Measurements from ENCODE around the gene MYLK2. TPM values are rescaled to one million over a fixed set of nuclear protein-coding genes. Genes with fewer than 3 reads are reported as not detected.

MYLK2 gene
- total RNA-seq, 1 donor from 2014 or later = 0.27 TPM

DNA sequence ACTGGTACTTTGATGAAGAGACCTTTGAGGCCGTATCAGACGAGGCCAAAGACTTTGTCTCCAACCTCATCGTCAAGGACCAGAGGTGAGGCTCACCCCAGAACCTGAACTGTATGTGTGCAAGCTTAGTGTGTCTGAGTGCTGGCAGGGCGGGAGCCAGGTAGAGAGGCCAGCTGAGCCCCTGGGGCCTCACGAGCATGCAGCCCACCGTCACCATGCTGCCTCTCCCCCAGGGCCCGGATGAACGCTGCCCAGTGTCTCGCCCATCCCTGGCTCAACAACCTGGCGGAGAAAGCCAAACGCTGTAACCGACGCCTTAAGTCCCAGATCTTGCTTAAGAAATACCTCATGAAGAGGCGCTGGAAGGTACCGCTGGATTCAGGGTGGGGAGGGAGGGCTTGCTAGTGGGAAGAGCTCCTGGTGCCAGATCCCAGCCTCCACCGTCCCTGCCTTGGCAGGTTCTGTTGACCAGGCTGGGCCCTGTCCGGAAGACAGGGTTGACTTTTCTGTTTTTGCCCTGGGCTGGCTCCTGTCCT lies 12.7 kb downstream of the MYLK2 start:
- ATAC-seq = no peak
- intact Hi-C loops (cut with DNase I) = no loop called here
- no peak for DNase-seq (ENCODE audit: low spot score)

- ATAC-seq (peak; percentile 47), DNase-seq (ENCODE audit: low spot score) (peak; percentile 84)
- intact Hi-C loops (cut with DNase I) = no loop called here
Observed at GRCh38 chr20:31833130-31833930, 14.2 kb downstream of the MYLK2 start.

DNA sequence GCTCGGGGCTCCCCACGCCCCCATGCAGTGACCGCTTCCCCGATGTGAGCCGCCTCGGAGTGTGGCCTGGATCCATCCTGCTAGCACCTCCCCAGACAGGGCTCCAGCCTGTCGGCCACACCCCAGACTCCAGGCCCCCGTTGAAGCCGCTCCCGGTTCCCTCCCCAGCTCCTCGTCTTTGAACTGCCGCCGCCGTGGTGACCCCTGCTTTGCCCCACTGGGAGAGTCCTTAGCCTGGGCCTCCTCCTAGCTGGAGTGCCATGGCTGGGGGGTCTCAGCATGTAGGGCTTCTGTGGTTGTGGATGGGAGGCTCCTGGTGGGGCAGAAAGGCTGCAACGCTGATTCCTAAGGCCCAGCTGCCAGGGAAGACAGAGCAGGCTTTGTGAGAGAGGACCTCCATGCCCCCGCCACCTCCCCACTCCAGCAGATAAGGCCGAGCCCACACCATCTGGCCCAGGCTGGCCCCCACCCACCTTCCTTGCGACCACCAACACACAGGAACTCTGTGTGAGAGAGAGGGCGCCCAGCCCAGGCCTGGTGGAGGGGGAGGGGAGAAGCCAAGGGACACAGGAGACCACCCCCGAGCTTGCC lies 14.9 kb downstream of the MYLK2 start:
- peak; percentile 48 for ATAC-seq
- intact Hi-C loops (cut with DNase I) = no loop called here
- DNase-seq (ENCODE audit: low spot score) = no peak

- ATAC-seq (no peak), DNase-seq (ENCODE audit: low spot score) (no peak)
- intact Hi-C loops (cut with DNase I) = no loop called here
Observed at GRCh38 chr20:31835554-31835953, 16.4 kb downstream of the MYLK2 start.

DNA sequence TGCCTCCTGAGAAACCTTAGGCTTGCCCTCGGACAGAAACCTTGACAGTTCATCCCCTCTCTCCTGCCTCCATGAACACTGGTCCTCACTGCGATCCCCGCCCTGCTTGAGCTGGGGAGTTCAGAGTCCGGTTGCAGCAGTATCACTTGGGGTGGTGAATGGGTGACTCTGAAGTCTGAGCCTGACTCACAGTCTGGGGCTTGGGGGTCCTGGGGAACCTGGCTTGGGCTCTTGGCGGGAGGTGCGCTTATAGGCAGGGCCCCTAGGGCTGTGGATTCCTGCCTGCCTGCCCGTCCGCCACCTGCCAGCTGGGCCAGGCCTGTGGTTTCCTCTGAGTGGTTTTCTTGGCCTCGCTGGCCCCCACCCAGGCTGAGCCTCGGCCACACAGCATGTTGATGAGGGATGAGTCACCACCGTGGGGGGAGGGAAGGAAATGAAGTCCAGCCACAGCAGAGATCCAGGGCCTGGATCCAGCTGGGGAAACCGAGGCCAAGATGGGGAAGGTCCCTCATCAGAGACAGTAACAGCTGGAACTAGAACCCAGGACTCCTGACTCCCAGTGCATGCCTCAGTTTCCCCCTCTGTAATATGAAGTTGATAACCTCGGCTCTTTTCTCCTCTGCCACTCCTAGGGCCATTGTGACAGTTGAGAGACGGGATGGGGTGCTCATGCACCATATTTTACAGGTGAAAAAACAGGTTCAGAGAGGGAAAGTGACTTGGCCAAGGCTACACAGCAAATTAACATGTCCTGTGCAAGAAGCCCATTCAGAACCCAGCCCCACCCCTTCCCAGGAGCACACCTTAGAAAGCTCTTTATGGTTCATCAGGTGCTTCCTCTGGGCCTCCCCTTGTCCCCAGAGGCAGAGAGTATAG lies 17.1 kb downstream of the MYLK2 start:
- intact Hi-C loops (cut with DNase I) = no loop called here
- DNase-seq (ENCODE audit: low spot score) = peak; percentile 90
- ATAC-seq = peak; percentile 89

- intact Hi-C loops (cut with DNase I) = no loop called here
- ATAC-seq (no peak), DNase-seq (ENCODE audit: low spot score) (no peak)
Observed at GRCh38 chr20:31836853-31837608, 17.9 kb downstream of the MYLK2 start.

DNA sequence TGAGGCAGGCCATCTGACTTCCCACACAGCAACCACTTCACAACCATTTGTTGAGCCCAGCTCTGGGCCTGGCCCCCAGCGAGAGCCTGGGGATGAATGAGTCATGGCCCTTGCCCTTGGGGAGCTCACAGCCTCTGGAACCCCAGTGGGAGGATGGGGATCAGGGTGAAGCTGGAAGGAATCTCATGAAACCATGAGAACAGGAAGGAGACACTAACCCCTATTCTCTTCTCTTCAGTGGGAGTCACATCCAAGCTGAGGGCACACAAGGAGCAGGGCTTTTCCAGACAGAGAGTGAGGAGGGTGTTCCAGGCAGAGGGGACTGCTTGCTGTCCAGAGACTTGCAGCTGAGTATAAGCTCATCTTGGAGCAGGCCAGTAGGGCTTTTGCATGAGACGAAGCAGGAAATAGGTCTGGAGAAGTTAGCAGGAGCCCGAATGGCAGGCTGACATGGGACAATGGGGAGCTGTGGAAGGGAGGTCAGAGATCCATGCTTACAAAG lies 18.8 kb downstream of the MYLK2 start:
- DNase-seq (ENCODE audit: low spot score) = no peak
- intact Hi-C loops (cut with DNase I) = no loop called here
- ATAC-seq = no peak

GRCh38 chr20:31838646-31839292 lies 19.6 kb downstream of the MYLK2 start:
- no peak for DNase-seq (ENCODE audit: low spot score)
- intact Hi-C loops (cut with DNase I) = no loop called here
- ATAC-seq = no peak

GRCh38 chr20:31839782-31840487 lies 20.8 kb downstream of the MYLK2 start:
- intact Hi-C loops (cut with DNase I) = no loop called here
- DNase-seq (ENCODE audit: low spot score) (no peak), ATAC-seq (no peak)

- intact Hi-C loops (cut with DNase I) = no loop called here
- DNase-seq (ENCODE audit: low spot score) = no peak
- no peak for ATAC-seq
Observed at GRCh38 chr20:31840906-31841816, 22.0 kb downstream of the MYLK2 start.

DNA sequence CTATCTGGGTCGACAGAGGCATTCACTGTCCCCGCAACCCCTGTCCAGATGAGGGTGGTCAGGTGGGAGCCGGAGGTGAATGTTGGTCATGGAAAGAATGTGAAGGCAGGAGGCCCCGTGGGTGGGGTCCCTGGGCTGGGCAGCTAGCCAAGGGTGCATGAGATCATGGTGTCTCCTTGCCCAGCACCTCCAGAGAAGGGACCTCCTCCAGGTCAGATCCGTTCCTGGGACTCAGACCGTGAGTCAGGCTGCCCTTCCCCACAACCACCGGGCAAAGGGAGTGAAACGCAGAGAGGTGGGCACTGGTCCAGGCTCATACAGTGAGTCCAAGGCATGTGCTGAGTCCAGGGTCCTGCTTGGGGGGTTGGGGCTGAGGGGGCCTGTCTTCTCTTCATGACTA lies 22.8 kb downstream of the MYLK2 start:
- peak; percentile 74 for DNase-seq (ENCODE audit: low spot score)

GRCh38 chr20:31842471-31843157 lies 23.5 kb downstream of the MYLK2 start:
- DNase-seq (ENCODE audit: low spot score) (peak; percentile 73), ATAC-seq (peak; percentile 72)
- intact Hi-C loops (cut with DNase I) = no loop called here

More for the DNA sequence above, 22.8 kb downstream of the MYLK2 start:
- intact Hi-C loops (cut with DNase I) = no loop called here
- peak; percentile 7 for ATAC-seq

DNA sequence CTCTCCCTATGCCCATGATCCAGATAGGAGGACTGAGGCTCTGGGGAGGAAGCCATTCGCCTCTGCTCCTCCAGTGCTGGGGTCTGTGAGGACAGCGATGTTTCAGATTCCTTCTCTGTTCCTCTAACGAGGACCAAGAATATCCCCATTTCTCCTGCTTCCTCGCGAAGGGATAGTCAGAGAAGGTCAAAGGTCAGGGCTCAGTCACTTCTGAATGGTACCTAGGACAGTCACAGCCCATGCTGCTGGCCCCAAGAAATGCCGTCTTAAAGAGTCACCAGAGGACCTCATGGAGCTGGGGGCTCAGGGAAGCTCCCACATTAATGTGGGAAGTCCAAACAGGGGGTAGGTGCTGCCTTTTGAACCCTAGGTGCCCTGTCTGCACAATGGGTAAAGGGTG lies 24.1 kb downstream of the MYLK2 start:
- DNase-seq (ENCODE audit: low spot score) (no peak), ATAC-seq (no peak)
- intact Hi-C loops (cut with DNase I) = no loop called here

GRCh38 chr20:31843881-31844280 lies 24.7 kb downstream of the MYLK2 start:
- DNase-seq (ENCODE audit: low spot score) = no peak
- intact Hi-C loops (cut with DNase I) = no loop called here

DNA sequence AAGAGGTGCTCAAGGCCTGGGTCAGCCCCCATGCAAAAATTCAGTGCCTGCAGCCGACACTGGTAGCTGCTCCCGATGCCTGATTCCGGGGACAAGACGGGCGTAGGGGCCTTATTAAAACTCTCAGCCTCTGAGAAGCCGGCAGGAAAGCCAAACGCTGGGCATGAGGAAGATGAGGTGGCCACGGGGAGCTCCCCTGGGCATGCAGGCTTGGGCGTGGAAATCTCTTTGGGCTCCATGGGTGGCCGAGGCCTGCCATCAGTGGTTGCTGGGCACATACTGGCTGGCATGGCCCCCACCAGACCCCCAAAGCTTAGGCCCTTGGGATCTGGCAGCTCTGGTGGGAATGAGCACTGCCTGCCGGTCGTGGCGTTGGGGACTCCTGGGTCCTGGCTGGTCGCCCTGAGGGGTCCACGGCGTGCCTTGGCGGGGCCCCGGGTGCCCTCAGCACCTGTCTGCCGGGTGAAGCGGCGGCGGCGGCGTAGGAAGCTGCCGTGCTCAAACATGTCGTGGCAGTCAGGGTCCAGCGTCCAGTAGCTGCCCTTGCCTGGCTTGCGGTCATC lies 25.7 kb downstream of the MYLK2 start:
- ATAC-seq (no peak), DNase-seq (ENCODE audit: low spot score) (no peak)
- intact Hi-C loops (cut with DNase I) = no loop called here

More at GRCh38 chr20:31843881-31844280, 24.7 kb downstream of the MYLK2 start:
- no peak for ATAC-seq

Data from sciatic nerve (tissue), 2 donors.